ENCODE measurements around the gene CPN1.

The CPN1 gene

DNA sequence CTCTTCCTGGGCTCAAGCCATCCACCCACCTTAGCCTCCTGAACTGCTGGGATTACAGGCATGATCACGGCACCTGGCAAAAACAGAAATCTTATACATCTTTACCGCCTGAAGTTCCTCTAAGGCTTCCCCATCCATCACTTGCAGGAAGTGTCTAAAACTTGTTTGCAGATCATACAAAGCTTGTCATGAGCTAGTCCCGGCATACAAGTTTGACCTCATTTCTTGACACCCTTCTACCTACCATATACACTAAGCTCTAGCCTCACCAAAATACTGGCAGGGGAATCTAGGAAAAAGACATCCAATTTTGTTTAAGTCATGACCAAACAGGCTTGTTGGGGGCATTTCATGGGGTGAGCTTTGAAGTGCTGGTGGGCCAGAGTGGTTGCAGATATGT is 86.4 kb downstream of the CPN1 start:
- DNase-seq = no peak

- no peak for DNase-seq
Observed at GRCh38 chr10:99994801-99995200, 86.9 kb downstream of the CPN1 start.

DNA sequence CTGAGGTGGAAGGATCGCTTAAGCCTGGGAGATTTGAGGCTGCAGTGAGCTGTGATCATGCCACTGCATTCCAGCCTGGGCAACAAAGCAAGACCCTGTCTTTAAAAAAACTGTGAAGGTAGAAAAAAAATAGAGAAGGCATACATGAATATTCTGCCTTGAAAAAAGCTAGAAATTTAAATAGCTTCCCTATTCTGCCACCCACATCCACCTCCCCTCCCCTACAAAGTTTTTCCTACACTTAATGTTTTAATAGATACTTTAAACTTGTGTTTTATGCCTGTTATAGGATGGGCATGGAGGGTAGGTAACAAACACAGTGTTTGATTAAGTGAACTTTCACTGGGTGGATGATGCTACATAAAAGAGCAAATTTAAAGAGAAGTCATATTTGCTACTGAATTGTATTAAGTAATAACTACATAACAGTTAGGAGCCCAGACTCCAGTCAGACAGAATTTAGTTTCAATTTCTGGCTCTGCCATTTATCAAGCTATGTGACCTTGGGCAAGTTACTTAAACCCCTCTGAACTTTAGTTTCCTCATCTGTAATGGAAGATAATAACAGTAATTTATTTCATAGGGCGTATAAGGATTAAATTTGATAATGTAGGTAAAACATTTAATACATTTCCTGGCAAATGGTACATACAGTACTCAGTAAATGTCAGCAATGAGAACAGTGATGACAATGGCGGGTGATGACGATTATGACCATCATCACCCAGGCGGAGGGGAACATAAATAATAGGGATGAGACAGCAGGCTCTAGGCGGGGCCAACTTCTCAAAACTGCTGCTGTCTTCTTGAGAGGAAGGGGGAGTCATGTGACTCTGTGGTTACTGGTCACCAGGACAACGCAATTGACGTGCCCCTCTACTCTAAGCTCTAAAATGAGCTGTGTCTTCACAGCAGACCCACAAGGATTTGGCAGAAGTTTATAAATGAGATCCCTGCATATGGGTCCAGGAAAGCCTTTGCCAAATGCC is 87.7 kb downstream of the CPN1 start:
- peak; percentile 95 for DNase-seq

All from suppressor macrophage treated with lipopolysaccharide for 4 hours (primary cell).